ENCODE results near the gene TPCN2. TPM values are rescaled to one million over a fixed set of nuclear protein-coding genes. Genes with fewer than 3 reads are reported as not detected.
"Not testable (repeated sequence)": the region's sequence is repeated elsewhere in the genome, so short reads cannot be mapped to it uniquely, and the experiment has no call there.

TPCN2 gene
- total RNA-seq, 1 experiment from 2014 or later, result 7.1 TPM

DNA sequence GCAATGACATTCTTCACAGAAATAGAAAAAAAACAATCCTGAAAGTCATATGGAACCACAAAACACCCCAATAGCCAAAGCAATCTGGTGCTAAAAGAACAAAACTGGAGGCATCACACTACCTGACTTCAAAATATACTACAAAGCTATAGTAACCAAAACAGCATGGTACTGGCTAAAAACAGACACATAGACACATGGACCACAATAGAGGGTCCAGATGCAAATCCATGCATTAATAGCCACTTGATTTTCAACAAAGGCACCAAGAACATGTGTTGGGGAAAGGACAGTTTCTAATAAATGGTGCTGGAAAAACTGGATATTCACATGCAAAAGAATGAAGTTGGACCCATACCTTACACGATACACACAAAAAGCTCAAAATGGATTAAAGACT lies 79.2 kb downstream of the TPCN2 start:
- DNase-seq (ENCODE audit: low read depth), result no peak

DNA sequence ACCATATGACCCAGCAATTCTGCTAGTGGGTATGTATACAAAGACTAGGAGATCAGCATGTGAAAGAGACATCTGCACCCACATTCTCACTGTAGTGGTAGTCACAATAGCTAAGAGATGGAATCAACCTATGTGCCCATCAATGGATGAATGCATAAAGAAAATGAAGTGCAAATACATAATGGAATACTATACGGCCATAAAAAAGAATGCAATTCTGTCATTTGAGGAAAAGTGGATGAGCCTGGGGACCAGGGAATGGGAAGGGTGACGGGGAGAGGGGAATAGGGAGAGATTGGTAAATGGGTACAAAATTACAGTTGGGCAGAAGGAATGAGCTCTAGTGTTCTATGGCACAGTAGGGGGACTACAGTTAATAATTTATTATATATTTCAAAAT lies 80.3 kb downstream of the TPCN2 start:
- DNase-seq (ENCODE audit: low read depth), result no peak

DNA sequence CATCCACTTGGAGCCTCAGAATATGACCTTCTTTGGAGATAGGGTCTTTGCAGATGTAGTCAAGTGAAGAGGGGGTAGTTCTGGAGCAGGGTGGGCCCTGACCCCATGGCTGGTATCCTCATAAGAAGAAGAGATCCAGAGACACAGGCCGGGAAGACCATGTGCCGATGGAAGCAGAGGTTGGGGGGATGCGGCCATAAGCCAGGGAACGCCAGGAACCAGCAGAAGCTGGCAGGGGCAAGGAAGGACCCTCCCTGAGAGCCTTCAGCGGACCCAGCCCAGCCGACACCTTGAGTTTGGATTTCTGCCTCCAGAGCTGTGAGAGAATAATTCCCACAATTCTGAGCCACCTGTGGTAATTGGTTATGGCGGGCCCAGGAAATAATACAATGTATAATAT lies 80.9 kb downstream of the TPCN2 start:
- DNase-seq (ENCODE audit: low read depth), result no peak

DNA sequence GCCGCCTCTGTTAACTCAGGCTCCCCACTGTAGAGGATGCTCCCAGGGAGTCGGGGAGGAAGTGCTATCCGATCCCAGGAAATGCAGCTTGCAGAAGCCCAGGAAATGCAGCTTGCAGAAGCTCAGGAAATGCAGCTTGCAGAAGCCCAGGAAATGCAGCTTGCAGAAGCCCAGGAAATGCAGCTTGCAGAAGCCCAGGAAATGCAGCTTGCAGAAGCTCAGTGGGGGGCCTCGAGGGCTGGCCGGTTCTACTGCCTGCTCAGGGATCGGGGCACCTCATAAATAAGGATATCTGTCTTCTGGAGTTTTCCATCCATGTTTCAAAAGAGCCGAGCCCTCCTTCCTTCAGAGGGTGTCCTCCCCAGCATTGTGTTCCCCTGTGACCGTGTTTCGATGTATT lies 81.9 kb downstream of the TPCN2 start:
- DNase-seq (ENCODE audit: low read depth), result no peak

- no peak for DNase-seq (ENCODE audit: low read depth)
Measured at GRCh38 chr11:69131121-69131566, 82.4 kb downstream of the TPCN2 start.

- peak; percentile 60 for DNase-seq (ENCODE audit: low read depth)
Measured at GRCh38 chr11:69131644-69132300, 83.0 kb downstream of the TPCN2 start.

DNA sequence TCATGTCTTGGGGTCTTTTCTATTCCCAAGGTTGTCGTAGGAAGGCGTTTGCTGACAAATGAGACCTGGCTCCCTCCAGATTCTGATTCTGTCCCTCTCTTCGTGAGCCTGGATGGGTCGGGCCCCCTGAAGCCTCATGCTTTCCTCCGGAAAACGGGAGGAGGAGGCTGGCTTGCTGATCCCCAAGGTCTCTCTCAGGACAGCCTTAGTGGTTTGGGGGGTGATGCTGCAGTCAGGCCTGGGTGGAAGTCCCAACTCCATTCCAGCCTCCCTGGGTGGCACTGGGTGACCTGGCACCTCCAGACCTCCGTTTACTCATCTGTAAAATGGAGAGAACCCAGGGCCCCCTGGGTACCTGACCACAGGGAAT lies 83.6 kb downstream of the TPCN2 start:
- DNase-seq (ENCODE audit: low read depth), result no peak

DNA sequence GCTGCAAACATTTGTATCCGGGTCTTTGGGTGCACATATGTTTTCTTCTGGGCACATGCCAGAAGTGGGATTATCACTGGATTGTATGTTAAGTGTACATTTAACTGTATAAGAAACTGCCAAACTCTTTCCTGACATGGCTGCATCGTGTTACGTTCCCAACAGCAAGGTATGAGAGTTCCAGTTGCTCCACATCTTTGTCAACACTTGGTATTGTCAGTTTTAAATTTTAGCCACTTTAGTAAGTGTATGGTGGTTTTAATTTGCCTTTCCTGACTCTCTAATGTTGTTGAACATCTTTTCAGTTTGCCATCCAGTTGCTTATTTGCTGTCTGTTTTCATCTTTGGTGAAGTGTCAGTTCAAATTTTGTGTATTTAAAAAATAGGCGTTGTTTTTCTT lies 84.5 kb downstream of the TPCN2 start:
- no peak for DNase-seq (ENCODE audit: low read depth)

- DNase-seq (ENCODE audit: low read depth), result not testable (repeated sequence)
Measured at GRCh38 chr11:69134182-69134581, 85.5 kb downstream of the TPCN2 start.

DNA sequence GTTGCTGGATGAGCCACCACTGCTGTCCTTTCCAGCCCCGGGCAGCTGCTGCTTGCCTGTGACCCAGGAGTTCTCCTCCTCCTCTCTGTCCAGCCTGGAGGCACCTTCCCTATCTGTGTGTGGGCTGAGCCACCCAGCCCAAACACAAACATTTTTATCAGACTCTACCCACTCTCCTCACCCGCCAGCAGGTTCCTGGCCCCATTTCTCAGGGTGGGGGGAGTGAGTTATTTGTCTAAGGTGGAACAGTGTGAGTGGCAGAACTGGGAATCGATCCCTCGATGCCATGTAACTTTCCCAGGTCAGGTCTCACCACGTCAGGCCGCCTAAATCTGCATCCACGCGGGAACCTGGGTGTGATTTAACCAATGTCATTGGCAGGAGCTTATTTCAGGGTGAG lies 86.2 kb downstream of the TPCN2 start:
- no peak for DNase-seq (ENCODE audit: low read depth)

DNA sequence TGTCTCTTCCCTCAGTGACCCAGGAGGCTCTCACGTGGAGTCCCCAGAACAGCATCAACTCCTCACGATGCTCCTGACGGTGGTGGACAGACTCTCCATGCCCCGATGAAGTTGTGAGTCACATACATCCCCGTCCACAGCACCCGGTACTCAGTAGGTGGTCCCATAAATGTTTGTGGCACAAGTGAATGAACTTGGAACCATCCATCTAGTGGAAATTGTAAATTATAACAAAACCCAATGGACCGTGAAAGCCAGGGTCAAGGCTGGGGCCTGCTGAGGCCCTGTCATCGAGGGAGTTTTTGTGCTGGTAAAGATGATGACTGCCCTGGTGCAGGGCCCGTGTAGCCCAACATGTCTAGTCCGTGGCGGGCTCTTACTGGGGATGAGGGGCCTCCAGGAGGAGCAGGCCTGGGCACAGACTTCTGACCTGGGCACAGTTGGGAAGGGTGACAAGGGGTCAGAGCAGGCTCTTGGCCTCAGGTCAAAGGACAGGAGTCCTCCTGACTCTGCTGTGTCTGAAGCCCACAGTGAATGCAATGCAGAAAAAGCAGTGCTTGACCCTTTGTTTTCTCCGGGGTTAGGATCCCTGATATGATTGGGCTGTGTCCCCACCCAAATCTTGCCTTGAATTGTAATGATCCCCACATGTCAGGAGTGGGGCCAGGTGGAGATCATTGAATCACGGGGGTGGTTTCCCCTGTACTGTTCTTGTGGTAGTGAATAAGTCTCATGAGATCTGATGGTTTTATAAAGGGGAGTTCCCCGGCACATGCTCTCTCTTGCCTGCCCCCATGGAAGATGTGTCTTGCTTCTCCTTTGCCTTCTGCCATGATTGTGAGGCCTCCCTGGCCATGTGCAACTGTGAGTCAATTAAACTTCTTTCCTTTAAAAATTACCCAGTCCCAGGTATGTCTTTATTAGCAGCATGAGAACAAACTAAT lies 87.0 kb downstream of the TPCN2 start:
- DNase-seq (ENCODE audit: low read depth), result no peak

DNA sequence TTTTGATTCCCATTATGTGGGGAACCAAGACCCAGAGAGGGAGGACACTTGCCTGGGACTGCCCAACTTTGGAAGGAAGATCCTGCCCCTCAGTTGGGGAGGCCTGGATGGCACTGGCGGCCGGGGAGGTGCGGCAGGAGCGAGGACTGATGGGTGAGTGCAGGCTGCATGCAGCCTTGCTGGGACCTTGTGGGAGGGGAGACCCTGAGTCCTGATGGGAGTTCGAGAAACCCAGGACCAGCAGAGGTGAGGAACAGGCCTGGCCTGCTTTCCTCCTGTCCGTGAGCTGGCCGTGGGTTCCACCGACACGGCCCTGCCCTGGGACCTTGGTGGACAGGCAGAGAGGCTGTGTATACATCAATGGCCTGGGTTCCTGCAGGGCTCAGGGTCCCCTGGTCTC lies 87.7 kb downstream of the TPCN2 start:
- no peak for DNase-seq (ENCODE audit: low read depth)

- no peak for DNase-seq (ENCODE audit: low read depth)
Measured at GRCh38 chr11:69137151-69137844, 88.6 kb downstream of the TPCN2 start.

- peak; percentile 72 for DNase-seq (ENCODE audit: low read depth)
Measured at GRCh38 chr11:69138265-69138664, 89.5 kb downstream of the TPCN2 start.

- not testable (repeated sequence) for DNase-seq (ENCODE audit: low read depth)
Measured at GRCh38 chr11:69140161-69140560, 91.4 kb downstream of the TPCN2 start.

DNA sequence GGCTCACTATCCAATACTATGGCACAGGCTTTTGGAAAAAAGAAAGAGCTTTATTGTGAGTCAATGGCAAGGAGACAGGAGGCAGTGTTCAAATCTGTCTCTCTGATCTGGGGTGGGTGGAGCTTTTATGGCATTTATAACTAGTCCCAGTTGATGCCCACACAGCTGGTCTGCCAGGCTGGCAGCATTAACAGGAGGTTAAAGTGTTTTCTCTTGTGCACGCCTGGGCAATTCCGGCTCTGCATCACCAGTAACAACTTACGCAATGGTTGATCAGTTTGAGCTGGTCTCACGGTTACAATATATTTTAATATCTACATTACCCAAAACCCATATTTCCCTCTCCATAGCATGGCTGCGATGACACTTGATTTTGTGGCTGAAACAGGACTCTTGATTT lies 91.9 kb downstream of the TPCN2 start:
- DNase-seq (ENCODE audit: low read depth), result no peak

DNA sequence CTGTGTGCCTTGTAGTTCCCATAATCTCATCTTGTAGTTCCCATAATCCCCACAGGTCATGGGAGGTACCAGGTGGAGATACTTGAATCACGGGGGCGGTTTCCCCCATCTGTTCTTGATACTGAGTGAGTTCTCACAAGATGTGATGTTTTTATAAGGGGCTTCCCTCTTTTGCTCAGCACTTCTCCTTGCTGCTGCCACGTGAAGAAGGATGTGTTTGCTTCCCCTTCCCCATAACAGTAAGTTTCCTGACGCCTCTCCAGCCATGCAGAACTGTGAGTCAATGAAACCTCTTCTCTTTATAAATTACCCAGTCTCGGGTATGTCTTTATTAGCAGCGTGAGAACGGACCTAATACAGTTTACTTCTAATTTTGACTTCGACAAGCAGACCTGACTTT lies 93.0 kb downstream of the TPCN2 start:
- no peak for DNase-seq (ENCODE audit: low read depth)

GRCh38 chr11:69142895-69143294 lies 94.2 kb downstream of the TPCN2 start:
- no peak for DNase-seq (ENCODE audit: low read depth)

DNA sequence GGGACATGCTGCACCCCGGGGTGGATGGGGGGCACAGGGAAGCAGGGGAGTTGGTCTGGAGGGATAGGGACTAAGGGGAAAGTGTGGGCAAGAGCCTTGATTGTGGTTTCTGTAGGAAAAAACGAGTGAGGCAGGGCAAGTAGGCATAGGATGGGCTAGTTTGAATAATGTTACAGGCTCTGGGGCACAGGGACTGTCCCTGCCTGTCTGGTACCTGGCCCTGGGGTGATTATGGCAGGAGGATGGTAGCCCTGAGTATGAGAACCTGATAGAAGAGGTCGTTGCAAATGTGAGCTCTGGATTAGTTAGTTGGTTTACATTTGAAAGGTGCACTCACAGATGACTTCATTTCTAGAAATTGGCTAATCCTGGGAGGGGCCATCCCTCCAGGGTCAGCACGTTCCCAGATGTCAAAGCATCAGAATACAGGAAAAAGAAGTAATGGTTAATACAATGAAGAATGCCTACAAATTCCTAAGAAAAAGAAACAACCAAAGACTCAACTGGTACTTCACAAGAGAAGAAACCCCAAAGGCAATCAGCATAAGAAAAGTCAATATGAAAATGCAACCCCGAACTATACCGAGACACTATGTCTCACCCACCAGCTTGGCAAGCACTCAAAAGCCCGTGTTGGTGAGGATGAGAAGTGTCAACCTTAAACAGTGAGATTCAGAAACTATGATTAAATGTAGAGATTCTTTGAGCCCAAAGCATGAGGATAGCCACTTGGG lies 95.8 kb downstream of the TPCN2 start:
- DNase-seq (ENCODE audit: low read depth), result no peak

GRCh38 chr11:69145050-69145380 lies 96.3 kb downstream of the TPCN2 start:
- no peak for DNase-seq (ENCODE audit: low read depth)

GRCh38 chr11:69148377-69148762 lies 99.6 kb downstream of the TPCN2 start:
- no peak for DNase-seq (ENCODE audit: low read depth)

DNA sequence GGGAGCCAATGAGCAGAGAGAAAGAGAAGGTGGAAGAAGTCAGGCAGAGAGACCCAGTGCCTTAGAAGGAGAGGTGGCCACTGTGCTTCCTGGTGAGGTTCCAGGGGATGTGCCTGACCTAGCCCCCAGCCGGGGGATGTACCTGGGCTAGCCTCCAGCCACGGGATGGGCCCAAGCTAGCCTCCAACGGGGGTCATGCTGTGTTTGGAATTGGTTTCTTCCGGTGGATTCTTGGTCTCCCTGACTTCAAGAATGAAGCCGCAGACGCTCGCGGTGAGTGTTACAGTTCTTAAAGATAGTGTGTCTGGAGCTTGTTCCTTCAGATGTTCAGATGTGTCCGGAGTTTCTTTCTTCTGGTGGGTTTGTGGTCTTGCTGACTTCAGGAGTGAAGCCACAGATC lies 100.1 kb downstream of the TPCN2 start:
- DNase-seq (ENCODE audit: low read depth), result no peak

All from LHCN-M2 (cell line).